ENCODE data around the gene CPPED1.

CPPED1 gene

DNA sequence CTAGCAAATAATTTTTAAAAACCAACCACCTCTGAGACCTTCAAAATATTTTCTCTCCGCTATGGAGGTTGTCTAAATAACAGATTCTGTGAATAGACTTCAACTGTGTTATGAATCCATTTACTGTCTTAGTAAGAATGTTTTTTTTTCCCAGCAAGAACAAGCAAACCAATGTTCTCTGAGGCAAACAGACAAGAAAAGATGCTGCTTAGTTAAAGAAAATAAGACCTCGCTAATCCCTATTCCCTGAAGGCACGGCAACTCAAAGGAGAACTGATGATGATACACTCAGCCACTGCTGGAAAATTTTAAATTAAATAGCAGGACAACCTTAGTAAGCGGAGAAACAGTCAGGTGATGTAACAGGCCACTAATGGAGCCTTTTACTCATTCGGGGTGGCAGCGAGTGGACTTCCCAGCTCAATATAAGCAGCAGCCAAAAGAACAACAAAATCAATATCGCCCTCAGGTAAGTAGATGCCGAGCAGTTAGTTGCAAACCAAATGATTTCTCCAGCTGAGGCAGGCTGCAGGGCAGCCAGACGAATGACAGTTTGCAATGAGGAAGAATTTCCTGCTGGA lies 81.8 kb downstream of the CPPED1 start:
- Mint-ChIP-seq H3K9me3 (peaks cover 8% of the 10 kb centered on the region), H3K4me3 (no peak overlapping the region), H3K36me3 (peaks cover 12% of the 10 kb centered on the region), H3K27me3 (no peaks in the 10 kb centered on the region), H3K4me1 (no peaks in the 10 kb centered on the region), H3K27ac (no peak overlapping the region)
- CTCF ChIA-PET, result interaction anchor here (0.6 kb wide), 1 partner anchor 626 kb away, joined by 3 read pairs; no protein-coding TSS in a partner anchor
- no peak for DNase-seq

GRCh38 chr16:12719972-12720371 lies 83.7 kb downstream of the CPPED1 start:
- CTCF ChIA-PET, result no interaction called here
- Mint-ChIP-seq H3K4me1 (no peaks in the 10 kb centered on the region), H3K27ac (no peak overlapping the region), H3K9me3 (peaks cover 5% of the 10 kb centered on the region), H3K4me3 (no peak overlapping the region), H3K36me3 (peaks cover 17% of the 10 kb centered on the region), H3K27me3 (no peaks in the 10 kb centered on the region)
- no peak for DNase-seq

GRCh38 chr16:12716658-12717057 lies 87.0 kb downstream of the CPPED1 start:
- peaks cover 18% of the 10 kb centered on the region for H3K36me3 Mint-ChIP-seq
- CTCF ChIA-PET, result no interaction called here
- H3K9me3 Mint-ChIP-seq, result peaks cover 4% of the 10 kb centered on the region
- H3K4me3 Mint-ChIP-seq, result no peak overlapping the region
- H3K27ac Mint-ChIP-seq, result no peak overlapping the region
- H3K27me3 Mint-ChIP-seq, result no peaks in the 10 kb centered on the region
- H3K4me1 Mint-ChIP-seq, result no peaks in the 10 kb centered on the region
- no peak for DNase-seq

DNA sequence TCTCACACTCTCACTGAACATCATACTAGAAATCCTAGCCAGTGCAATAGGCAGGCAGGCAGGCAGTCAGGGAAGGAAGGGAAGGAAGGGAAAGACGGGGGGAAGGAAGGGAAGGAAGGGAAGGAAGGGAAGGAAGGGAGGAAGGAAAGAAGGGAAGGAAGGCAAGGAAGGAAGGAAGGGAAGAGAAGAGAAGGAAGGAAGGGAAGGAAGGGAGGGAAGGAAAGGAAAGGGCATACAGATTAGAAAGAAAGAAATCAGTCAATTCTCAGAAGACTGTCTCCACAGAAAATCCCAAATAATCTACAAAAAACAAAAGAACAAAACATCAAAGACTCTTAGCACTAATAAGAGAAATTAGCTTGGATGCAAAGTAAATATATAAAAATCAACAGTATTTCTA lies 93.9 kb downstream of the CPPED1 start:
- no peak overlapping the region for H3K4me3 Mint-ChIP-seq
- peaks cover 3% of the 10 kb centered on the region for H3K36me3 Mint-ChIP-seq
- no peaks in the 10 kb centered on the region for H3K4me1 Mint-ChIP-seq
- H3K9me3 Mint-ChIP-seq, result peaks cover 1% of the 10 kb centered on the region
- no peaks in the 10 kb centered on the region for H3K27me3 Mint-ChIP-seq
- CTCF ChIA-PET, result no interaction called here
- DNase-seq, result no peak
- no peak overlapping the region for H3K27ac Mint-ChIP-seq

DNA sequence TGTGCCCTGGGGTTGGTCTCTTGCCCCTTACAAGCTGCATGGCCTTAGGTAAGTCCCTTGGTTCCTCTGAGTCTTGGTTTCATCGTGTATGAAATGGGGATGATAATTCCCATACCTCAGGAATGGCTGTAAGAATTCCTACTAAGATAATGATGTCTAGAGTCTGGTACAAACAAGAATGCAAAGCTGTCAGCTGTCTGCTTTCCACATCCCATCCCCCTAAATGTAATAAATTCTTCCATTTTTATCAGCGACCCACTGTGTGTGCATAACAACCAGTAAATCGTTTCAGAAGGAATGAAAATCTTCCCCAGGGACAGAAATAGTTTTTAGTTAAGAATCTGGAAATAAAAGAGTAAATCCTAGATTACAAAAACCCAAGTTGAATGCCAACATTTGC lies 95.4 kb downstream of the CPPED1 start:
- CTCF ChIA-PET, result no interaction called here
- H3K9me3 Mint-ChIP-seq, result no peaks in the 10 kb centered on the region
- no peak overlapping the region for H3K27ac Mint-ChIP-seq
- no peak for DNase-seq
- peaks cover 7% of the 10 kb centered on the region for H3K36me3 Mint-ChIP-seq
- no peaks in the 10 kb centered on the region for H3K27me3 Mint-ChIP-seq
- no peak overlapping the region for H3K4me3 Mint-ChIP-seq
- no peaks in the 10 kb centered on the region for H3K4me1 Mint-ChIP-seq

DNA sequence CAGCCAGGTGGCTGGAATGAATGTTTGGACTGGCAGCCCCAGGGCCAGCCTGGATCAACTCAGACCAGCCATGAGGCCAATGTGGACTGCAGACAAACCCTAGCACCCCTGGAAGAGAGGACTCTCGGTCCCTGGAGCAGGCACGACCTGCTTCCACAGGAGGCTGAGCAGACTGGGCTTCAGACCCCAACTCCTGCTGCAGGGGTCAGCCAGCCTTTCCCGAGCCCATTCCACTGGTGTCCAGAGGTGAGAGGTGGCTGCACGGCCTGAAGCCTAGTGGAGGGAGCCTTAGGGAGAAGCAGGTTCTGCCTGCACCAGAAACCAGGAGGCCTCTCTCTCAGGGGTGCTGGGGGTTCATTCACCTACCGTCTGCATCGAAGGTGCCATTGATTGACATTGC lies 97.1 kb downstream of the CPPED1 start:
- H3K27me3 Mint-ChIP-seq, result no peaks in the 10 kb centered on the region
- DNase-seq, result no peak
- no peak overlapping the region for H3K27ac Mint-ChIP-seq
- CTCF ChIA-PET, result no interaction called here
- H3K36me3 Mint-ChIP-seq, result peaks cover 7% of the 10 kb centered on the region
- no peak overlapping the region for H3K4me3 Mint-ChIP-seq
- no peaks in the 10 kb centered on the region for H3K9me3 Mint-ChIP-seq
- H3K4me1 Mint-ChIP-seq, result no peaks in the 10 kb centered on the region

- Mint-ChIP-seq H3K4me3 (no peak overlapping the region), H3K27ac (no peak overlapping the region), H3K9me3 (no peaks in the 10 kb centered on the region), H3K27me3 (no peaks in the 10 kb centered on the region), H3K36me3 (peaks cover 12% of the 10 kb centered on the region), H3K4me1 (no peaks in the 10 kb centered on the region)
- CTCF ChIA-PET, result no interaction called here
- no peak for DNase-seq
Observed at GRCh38 chr16:12704492-12705111, 99.1 kb downstream of the CPPED1 start.

DNA sequence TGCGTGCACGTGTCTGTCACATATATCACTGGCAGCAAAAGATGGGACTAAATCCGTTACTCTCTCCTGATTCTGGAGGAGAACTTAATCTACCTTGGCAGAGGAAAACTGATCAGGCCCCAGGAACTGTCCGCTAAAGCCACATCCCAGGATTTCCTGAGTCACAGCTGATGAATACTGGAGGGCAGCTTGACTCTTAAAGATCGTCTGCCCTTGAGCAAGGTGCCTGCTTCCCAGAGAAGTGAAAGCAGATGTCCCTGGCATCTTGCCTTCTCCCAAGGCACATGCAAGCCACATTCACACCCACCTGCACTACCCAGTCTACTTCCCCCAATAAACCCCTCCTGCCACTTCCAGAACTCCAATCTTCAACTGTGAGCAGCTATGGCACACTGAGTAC lies 99.8 kb downstream of the CPPED1 start:
- Mint-ChIP-seq H3K27me3 (no peaks in the 10 kb centered on the region), H3K36me3 (peaks cover 12% of the 10 kb centered on the region), H3K9me3 (no peaks in the 10 kb centered on the region), H3K27ac (no peak overlapping the region), H3K4me1 (peaks cover 3% of the 10 kb centered on the region), H3K4me3 (no peak overlapping the region)
- CTCF ChIA-PET, result no interaction called here
- no peak for DNase-seq

GRCh38 chr16:12700161-12700560 lies 103.5 kb downstream of the CPPED1 start:
- no peak for DNase-seq
- H3K4me3 Mint-ChIP-seq, result no peak overlapping the region
- peaks cover 6% of the 10 kb centered on the region for H3K4me1 Mint-ChIP-seq
- no peaks in the 10 kb centered on the region for H3K27me3 Mint-ChIP-seq
- no peaks in the 10 kb centered on the region for H3K9me3 Mint-ChIP-seq
- no peak overlapping the region for H3K27ac Mint-ChIP-seq
- CTCF ChIA-PET, result no interaction called here
- H3K36me3 Mint-ChIP-seq, result peaks cover 20% of the 10 kb centered on the region

- no peaks in the 10 kb centered on the region for H3K9me3 Mint-ChIP-seq
- peaks cover 16% of the 10 kb centered on the region for H3K36me3 Mint-ChIP-seq
- peaks cover 6% of the 10 kb centered on the region for H3K4me1 Mint-ChIP-seq
- CTCF ChIA-PET, result no interaction called here
- no peak overlapping the region for H3K27ac Mint-ChIP-seq
- H3K4me3 Mint-ChIP-seq, result no peak overlapping the region
- H3K27me3 Mint-ChIP-seq, result no peaks in the 10 kb centered on the region
- no peak for DNase-seq
Observed at GRCh38 chr16:12699161-12699560, 104.5 kb downstream of the CPPED1 start.

- no peak overlapping the region for H3K27ac Mint-ChIP-seq
Observed at GRCh38 chr16:12697437-12697836, 106.2 kb downstream of the CPPED1 start.

DNA sequence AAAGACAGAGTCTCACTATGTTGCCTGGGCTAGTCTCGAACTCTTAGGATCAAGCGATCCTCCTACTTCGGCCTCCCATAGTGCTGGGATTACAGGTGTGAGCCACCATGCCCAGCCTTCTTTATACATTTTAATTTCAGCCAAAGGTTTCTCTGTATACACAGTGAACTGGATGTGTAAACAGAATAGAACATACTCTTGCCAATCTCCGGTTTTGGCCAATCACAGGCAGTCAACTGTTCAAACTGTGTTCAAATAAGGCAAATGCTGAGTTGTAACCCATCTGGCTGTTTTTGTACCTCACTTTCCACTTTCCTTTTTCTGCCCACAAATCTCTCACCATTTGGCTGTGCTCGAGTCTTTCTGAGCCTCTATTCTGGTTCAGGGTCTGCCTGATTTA lies 108.2 kb downstream of the CPPED1 start:
- peaks cover 8% of the 10 kb centered on the region for H3K4me1 Mint-ChIP-seq
- no peaks in the 10 kb centered on the region for H3K27me3 Mint-ChIP-seq
- no peak for DNase-seq
- no peak overlapping the region for H3K4me3 Mint-ChIP-seq
- CTCF ChIA-PET, result no interaction called here
- no peaks in the 10 kb centered on the region for H3K9me3 Mint-ChIP-seq
- no peak overlapping the region for H3K27ac Mint-ChIP-seq
- H3K36me3 Mint-ChIP-seq, result peaks cover 18% of the 10 kb centered on the region

More at GRCh38 chr16:12697437-12697836, 106.2 kb downstream of the CPPED1 start:
- Mint-ChIP-seq H3K9me3 (no peaks in the 10 kb centered on the region), H3K27me3 (no peaks in the 10 kb centered on the region), H3K4me1 (peaks cover 6% of the 10 kb centered on the region), H3K4me3 (no peak overlapping the region), H3K36me3 (peaks cover 17% of the 10 kb centered on the region)
- DNase-seq, result no peak
- CTCF ChIA-PET, result interaction anchor here (0.6 kb wide), 1 partner anchor 75 kb away, joined by 3 read pairs; no protein-coding TSS in a partner anchor

DNA sequence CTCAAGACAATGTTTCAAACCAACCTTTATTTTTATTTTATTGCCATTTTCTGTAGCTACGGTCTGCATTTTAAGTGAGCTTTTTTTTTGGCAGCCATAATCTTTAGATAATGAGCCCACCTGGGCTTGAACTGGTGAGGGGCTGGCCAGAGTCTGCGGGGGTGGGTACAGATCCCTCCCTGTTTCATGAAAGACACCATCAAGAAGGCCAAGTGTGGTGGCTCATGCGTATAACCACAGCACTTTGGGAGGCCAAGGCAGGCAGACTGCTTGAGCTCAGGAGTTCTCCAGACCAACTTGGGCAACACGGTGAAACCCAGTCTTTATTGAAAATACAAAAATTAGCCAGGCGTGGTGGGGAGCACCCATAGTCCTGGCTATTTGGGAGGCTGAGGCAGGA lies 113.7 kb downstream of the CPPED1 start:
- H3K27ac Mint-ChIP-seq, result peak overlapping the region; percentile 74
- peaks cover 15% of the 10 kb centered on the region for H3K36me3 Mint-ChIP-seq
- no peaks in the 10 kb centered on the region for H3K27me3 Mint-ChIP-seq
- CTCF ChIA-PET, result interaction anchor here (0.6 to 1.2 kb wide), 2 partner anchors 109 to 370 kb away, joined by 3 read pairs; no protein-coding TSS in a partner anchor
- H3K4me3 Mint-ChIP-seq, result no peak overlapping the region
- H3K9me3 Mint-ChIP-seq, result no peaks in the 10 kb centered on the region
- no peak for DNase-seq
- H3K4me1 Mint-ChIP-seq, result peaks cover 22% of the 10 kb centered on the region

DNA sequence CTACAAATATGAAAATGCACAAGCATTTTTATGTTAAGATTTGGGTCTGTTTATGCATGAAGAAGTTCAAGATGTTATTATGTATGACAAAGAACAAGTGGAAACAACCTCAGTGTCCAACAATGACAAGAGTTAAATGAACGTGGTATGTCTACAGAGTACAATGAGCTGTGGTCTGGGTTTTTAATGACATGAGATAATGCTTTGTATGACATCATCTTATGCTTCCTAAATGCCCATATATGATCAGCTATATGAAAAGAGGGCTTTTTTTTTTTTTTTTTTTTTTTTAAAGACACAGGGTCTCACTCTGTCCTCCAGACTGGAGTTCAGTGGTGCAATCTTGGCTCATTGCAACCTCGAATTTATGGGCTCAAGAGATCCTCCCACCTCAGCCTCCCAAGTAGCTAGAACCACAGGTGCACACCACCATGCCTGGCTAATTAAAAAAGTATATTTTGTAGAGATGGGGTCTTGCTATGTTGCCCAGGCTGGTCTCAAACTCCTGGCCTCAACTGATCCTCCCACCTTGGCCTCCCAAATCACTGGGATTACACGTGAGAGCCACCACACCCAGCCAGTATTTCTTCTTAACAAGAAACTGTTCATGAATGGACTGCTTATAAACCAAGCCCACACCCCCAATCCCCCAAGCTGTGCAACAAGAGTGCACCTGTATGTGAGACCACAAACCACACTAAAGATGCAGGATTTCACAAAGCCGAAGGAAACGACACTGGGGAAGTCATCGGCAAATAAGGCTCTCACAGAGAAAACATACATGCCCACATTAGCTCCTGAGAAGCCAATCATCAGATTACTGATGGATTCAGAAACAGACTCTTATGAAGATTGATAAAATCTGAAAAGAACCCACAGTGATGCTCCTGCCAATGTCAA lies 114.5 kb downstream of the CPPED1 start:
- Mint-ChIP-seq H3K27ac (peak overlapping the region; percentile 74), H3K4me1 (peaks cover 22% of the 10 kb centered on the region)
- CTCF ChIA-PET, result interaction anchor here (1.2 kb wide), 1 partner anchor 110 kb away, joined by 3 read pairs; no protein-coding TSS in a partner anchor

More for the DNA sequence above, 114.5 kb downstream of the CPPED1 start:
- Mint-ChIP-seq H3K4me3 (no peak overlapping the region), H3K36me3 (peaks cover 15% of the 10 kb centered on the region), H3K27me3 (no peaks in the 10 kb centered on the region), H3K9me3 (no peaks in the 10 kb centered on the region)
- DNase-seq, result peak; percentile 65

Data from activated naive CD4-positive, alpha-beta T cell treated with anti-CD3 and anti-CD28 coated beads, Interleukin-2, amount 10 ng/mL, durations not matched to agents 7 days and 5 days (primary cell).